Peyer's patch (tissue), 4 donors: ENCODE measurements around the gene POLR2M. TPM values are rescaled to one million over a fixed set of nuclear protein-coding genes. Genes with fewer than 3 reads are reported as not detected.

Experiments
- DNase-seq, 3 donors: peaks; one replicate each; pipeline ENCODE4 v3.0.0-alpha.2; 2017 to 2019
- H3K27ac ChIP-seq, 4 donors: fragments of 200-600 bp; sonication (generic); one replicate each; pipeline ENCODE4 v1.5.1; 2016 to 2019
- H3K27me3 ChIP-seq, 2 donors: fragments of 200-600 bp; sonication (generic); one replicate each; pipeline ENCODE4 v1.5.1; 2019
- H3K36me3 ChIP-seq, 3 donors: fragments of 200-600 bp; sonication (generic); one replicate each; pipeline ENCODE4 v1.5.1; 2016 to 2019
- H3K4me1 ChIP-seq, 4 donors: fragments of 200-600 bp; sonication (generic); one replicate each; pipeline ENCODE4 v1.5.1; 2016 to 2019
- H3K4me3 ChIP-seq, 4 donors: fragments of 200-600 bp; sonication (generic); 1 replicate in 3 of 4; 2 replicates in 1 of 4; pipeline ENCODE4 v1.5.1; 2016 to 2019; ENCODE audit warnings: mild to moderate bottlenecking in 1 of 4
- H3K9me3 ChIP-seq, 4 donors: fragments of 200-600 bp; sonication (generic); one replicate each; pipeline ENCODE4 v1.5.1; 2016 to 2019; ENCODE audit warnings: mild to moderate bottlenecking in 1 of 4
- CTCF ChIP-seq, 6 experiments: fragments of 450-650 bp in 4 of 6; fragments of 200-600 bp in 2 of 6; sonication (generic) in 1 of 6; IDR thresholded peaks; one replicate each; pipeline ENCODE4 v1.5.1; 2017 to 2019; ENCODE audit warnings: antibody characterized with exemption in 6 of 6, mild to moderate bottlenecking in 3 of 6, moderate library complexity in 1 of 6
- POLR2A ChIP-seq, 2 donors: fragments of 450-650 bp; IDR thresholded peaks; one replicate each; pipeline ENCODE4 v1.5.1; 2017; ENCODE audit warnings: antibody characterized with exemption in 2 of 2, mild to moderate bottlenecking in 2 of 2, moderate library complexity in 2 of 2
- total RNA-seq, 4 donors: library from RNA; depleted of rRNA; stranded (reverse); fragments of >200 nt; gene quantifications; one replicate each; pipeline ENCODE4 v1.1.0, GENCODE V29; 2016

Gene POLR2M
- total RNA-seq, 4 donors from 2014 or later = 141 to 595 (median 211) TPM

GRCh38 chr15:57683481-57683880, 23.0 kb upstream of the POLR2M start:
- DNase-seq = no peak
- no peak overlapping the region for H3K4me3 ChIP-seq
- H3K4me1 ChIP-seq = no peaks in the 10 kb centered on the region
- no peaks in the 10 kb centered on the region for H3K9me3 ChIP-seq
- H3K36me3 ChIP-seq = no peaks in the 10 kb centered on the region
- TF ChIP-seq POLR2A (IDR thresholded peaks at IDR 0.05) (no peak), CTCF (IDR thresholded peaks at IDR 0.05) (no peak)
- H3K27ac ChIP-seq = no peak overlapping the region
- no peaks in the 10 kb centered on the region for H3K27me3 ChIP-seq

GRCh38 chr15:57684491-57685151, 21.9 kb upstream of the POLR2M start:
- TF ChIP-seq POLR2A (IDR thresholded peaks at IDR 0.05) (no peak), CTCF (IDR thresholded peaks at IDR 0.05) (no peak)
- Histone ChIP-seq H3K27me3 (no peaks in the 10 kb centered on the region), H3K4me3 (no peak overlapping the region), H3K36me3 (no peaks in the 10 kb centered on the region), H3K27ac (no peak overlapping the region), H3K9me3 (no peaks in the 10 kb centered on the region), H3K4me1 (no peaks in the 10 kb centered on the region)
- no peak for DNase-seq

GRCh38 chr15:57685306-57686095, 21.0 kb upstream of the POLR2M start:
- Histone ChIP-seq H3K9me3 (no peaks in the 10 kb centered on the region), H3K27me3 (no peaks in the 10 kb centered on the region), H3K4me3 (no peak overlapping the region), H3K27ac (no peak overlapping the region), H3K36me3 (no peaks in the 10 kb centered on the region), H3K4me1 (no peaks in the 10 kb centered on the region)
- DNase-seq = no peak
- no peak for TF ChIP-seq POLR2A (IDR thresholded peaks at IDR 0.05)
- TF ChIP-seq CTCF (IDR thresholded peaks at IDR 0.05) = no peak

GRCh38 chr15:57686657-57687056, 19.9 kb upstream of the POLR2M start:
- no peaks in the 10 kb centered on the region for H3K4me1 ChIP-seq
- TF ChIP-seq POLR2A (IDR thresholded peaks at IDR 0.05) (no peak), CTCF (IDR thresholded peaks at IDR 0.05) (no peak)
- no peaks in the 10 kb centered on the region for H3K36me3 ChIP-seq
- H3K27ac ChIP-seq = no peak overlapping the region
- H3K27me3 ChIP-seq = no peaks in the 10 kb centered on the region
- no peaks in the 10 kb centered on the region for H3K9me3 ChIP-seq
- DNase-seq = no peak
- no peak overlapping the region for H3K4me3 ChIP-seq

GRCh38 chr15:57690341-57690966, 16.1 kb upstream of the POLR2M start:
- Histone ChIP-seq H3K9me3 (no peaks in the 10 kb centered on the region), H3K4me1 (no peaks in the 10 kb centered on the region), H3K27ac (no peak overlapping the region), H3K4me3 (no peak overlapping the region), H3K36me3 (no peaks in the 10 kb centered on the region), H3K27me3 (no peaks in the 10 kb centered on the region)
- no peak for TF ChIP-seq CTCF (IDR thresholded peaks at IDR 0.05)
- TF ChIP-seq POLR2A (IDR thresholded peaks at IDR 0.05) = no peak
- no peak for DNase-seq
